ENCODE results near the gene CD52.
"Not testable (repeated sequence)": the region's sequence is repeated elsewhere in the genome, so short reads cannot be mapped to it uniquely, and the experiment has no call there.

The CD52 gene

GRCh38 chr1:26302733-26303405, 14.9 kb upstream of the CD52 start:
- DNase-seq, result no peak

GRCh38 chr1:26305667-26306289, 12.0 kb upstream of the CD52 start:
- no peak for DNase-seq

- DNase-seq, result peak; percentile 55
These were observed 11.2 kb upstream of the CD52 start, which contains the start of gene UBXN11 for GRCh38 chr1:26306290-26307229. UBXN11 (minus strand) TSS chr1:26306636; CDS start chr1:26302883, 3,753 bp downstream.

GRCh38 chr1:26307363-26307781, 10.4 kb upstream of the CD52 start:
- no peak for DNase-seq

GRCh38 chr1:26307966-26308899, 9.5 kb upstream of the CD52 start:
- not testable (repeated sequence) for DNase-seq

GRCh38 chr1:26314501-26314900, 3.3 kb upstream of the CD52 start:
- no peak for DNase-seq

- DNase-seq, result no peak
These were observed 1.6 kb upstream of the CD52 start for GRCh38 chr1:26315874-26316850.

- DNase-seq, result no peak
These were observed 612 bp upstream of the CD52 start for GRCh38 chr1:26317146-26317545.

- DNase-seq, result no peak
These were observed 743 bp downstream of the CD52 start for GRCh38 chr1:26318338-26319064.

- no peak for DNase-seq
These were observed 3.1 kb downstream of the CD52 start for GRCh38 chr1:26320896-26321295.

- peak; percentile 53 for DNase-seq
These were observed 3.7 kb downstream of the CD52 start for GRCh38 chr1:26321315-26322041.

- DNase-seq, result no peak
These were observed 4.2 kb downstream of the CD52 start for GRCh38 chr1:26322042-26322331.

GRCh38 chr1:26323382-26323781, 5.6 kb downstream of the CD52 start:
- no peak for DNase-seq

- no peak for DNase-seq
These were observed 6.8 kb downstream of the CD52 start for GRCh38 chr1:26324550-26324949.

GRCh38 chr1:26327956-26328362, 10.2 kb downstream of the CD52 start:
- DNase-seq, result no peak

GRCh38 chr1:26328597-26328996, 10.8 kb downstream of the CD52 start:
- DNase-seq, result no peak

GRCh38 chr1:26329380-26329779, 11.6 kb downstream of the CD52 start:
- DNase-seq, result not testable (repeated sequence)

GRCh38 chr1:26330276-26330675, 12.5 kb downstream of the CD52 start:
- no peak for DNase-seq

GRCh38 chr1:26333312-26333711, 15.6 kb downstream of the CD52 start:
- not testable (repeated sequence) for DNase-seq

All from GOT3 (cell line).